IMR-90 (cell line): ENCODE data around the gene ENPP7.

Experiments
- BHLHE40 ChIP-seq: fragments of 150-350 bp; IDR thresholded peaks from 2 replicates; pipeline ENCODE4 v1.6.1; 2016; ENCODE audit warnings: mild to moderate bottlenecking, low read depth, low read length
- CTCF ChIP-seq: conservative IDR thresholded peaks from 2 replicates; pipeline ENCODE4 v1.5.1; 2012; ENCODE audit warnings: mild to moderate bottlenecking, low read depth, low read length, improper control_type of control experiment
- MAFK ChIP-seq: IDR thresholded peaks from 2 replicates; pipeline ENCODE4 v1.6.1; 2012; ENCODE audit warnings: low read depth, low read length, improper control_type of control experiment
- NFE2L2 ChIP-seq: fragments of 150-350 bp; IDR thresholded peaks from 2 replicates; pipeline ENCODE4 v1.6.1; 2016; ENCODE audit warnings: low read depth, mild to moderate bottlenecking, low read length
- POLR2A ChIP-seq: IDR thresholded peaks from 2 replicates; pipeline ENCODE4 v1.6.1; 2012; ENCODE audit warnings: mild to moderate bottlenecking, low read depth, low read length
- RAD21 ChIP-seq: IDR thresholded peaks from 2 replicates; pipeline ENCODE4 v1.6.1; 2012; ENCODE audit warnings: low read length, improper control_type of control experiment
- SMC3 ChIP-seq: fragments of 150-350 bp; IDR thresholded peaks from 2 replicates; pipeline ENCODE4 v1.6.1; 2016; ENCODE audit warnings: low read depth, mild to moderate bottlenecking, antibody characterized with exemption, low read length, moderate library complexity

GRCh38 chr17:79747508-79748294, 17.0 kb downstream of the ENPP7 start:
- TF ChIP-seq CTCF (no peak), RAD21 (no peak), BHLHE40 (no peak), POLR2A (no peak), NFE2L2 (no peak), SMC3 (no peak), MAFK (no peak)
